Peyer's patch (tissue), 4 donors: Measurements from ENCODE around the gene FAM107B. TPM values are rescaled to one million over a fixed set of nuclear protein-coding genes. Genes with fewer than 3 reads are reported as not detected.
A peak's percentile ranks its signal among the peaks of the same experiment; 100 is the strongest.

Source experiments
- DNase-seq, 3 donors: peaks; one replicate each; pipeline ENCODE4 v3.0.0-alpha.2; 2017 to 2019
- H3K27ac ChIP-seq, 4 donors: fragments of 200-600 bp; sonication (generic); one replicate each; pipeline ENCODE4 v1.5.1; 2016 to 2019
- H3K27me3 ChIP-seq, 2 donors: fragments of 200-600 bp; sonication (generic); one replicate each; pipeline ENCODE4 v1.5.1; 2019
- H3K36me3 ChIP-seq, 3 donors: fragments of 200-600 bp; sonication (generic); one replicate each; pipeline ENCODE4 v1.5.1; 2016 to 2019
- H3K4me1 ChIP-seq, 4 donors: fragments of 200-600 bp; sonication (generic); one replicate each; pipeline ENCODE4 v1.5.1; 2016 to 2019
- H3K4me3 ChIP-seq, 4 donors: fragments of 200-600 bp; sonication (generic); 1 replicate in 3 of 4; 2 replicates in 1 of 4; pipeline ENCODE4 v1.5.1; 2016 to 2019; ENCODE audit warnings: mild to moderate bottlenecking in 1 of 4
- H3K9me3 ChIP-seq, 4 donors: fragments of 200-600 bp; sonication (generic); one replicate each; pipeline ENCODE4 v1.5.1; 2016 to 2019; ENCODE audit warnings: mild to moderate bottlenecking in 1 of 4
- CTCF ChIP-seq, 6 experiments: fragments of 450-650 bp in 4 of 6; fragments of 200-600 bp in 2 of 6; sonication (generic) in 1 of 6; IDR thresholded peaks; one replicate each; pipeline ENCODE4 v1.5.1; 2017 to 2019; ENCODE audit warnings: antibody characterized with exemption in 6 of 6, mild to moderate bottlenecking in 3 of 6, moderate library complexity in 1 of 6
- POLR2A ChIP-seq, 2 donors: fragments of 450-650 bp; IDR thresholded peaks; one replicate each; pipeline ENCODE4 v1.5.1; 2017; ENCODE audit warnings: antibody characterized with exemption in 2 of 2, mild to moderate bottlenecking in 2 of 2, moderate library complexity in 2 of 2
- total RNA-seq, 4 donors: library from RNA; depleted of rRNA; stranded (reverse); fragments of >200 nt; gene quantifications; one replicate each; pipeline ENCODE4 v1.1.0, GENCODE V29; 2016

FAM107B gene
- total RNA-seq, 4 donors from 2014 or later: 36.6 to 89.1 (median 39.6) TPM

GRCh38 chr10:14502431-14502830 lies 272.3 kb downstream of the FAM107B start:
- Histone ChIP-seq H3K27me3 (no peaks in the 10 kb centered on the region), H3K36me3 (no peaks in the 10 kb centered on the region), H3K9me3 (no peaks in the 10 kb centered on the region), H3K4me1 (no peaks in the 10 kb centered on the region), H3K4me3 (no peak overlapping the region), H3K27ac (no peak overlapping the region)
- TF ChIP-seq POLR2A (IDR thresholded peaks at IDR 0.05): no peak
- no peak for TF ChIP-seq CTCF (IDR thresholded peaks at IDR 0.05)
- DNase-seq: no peak

DNA sequence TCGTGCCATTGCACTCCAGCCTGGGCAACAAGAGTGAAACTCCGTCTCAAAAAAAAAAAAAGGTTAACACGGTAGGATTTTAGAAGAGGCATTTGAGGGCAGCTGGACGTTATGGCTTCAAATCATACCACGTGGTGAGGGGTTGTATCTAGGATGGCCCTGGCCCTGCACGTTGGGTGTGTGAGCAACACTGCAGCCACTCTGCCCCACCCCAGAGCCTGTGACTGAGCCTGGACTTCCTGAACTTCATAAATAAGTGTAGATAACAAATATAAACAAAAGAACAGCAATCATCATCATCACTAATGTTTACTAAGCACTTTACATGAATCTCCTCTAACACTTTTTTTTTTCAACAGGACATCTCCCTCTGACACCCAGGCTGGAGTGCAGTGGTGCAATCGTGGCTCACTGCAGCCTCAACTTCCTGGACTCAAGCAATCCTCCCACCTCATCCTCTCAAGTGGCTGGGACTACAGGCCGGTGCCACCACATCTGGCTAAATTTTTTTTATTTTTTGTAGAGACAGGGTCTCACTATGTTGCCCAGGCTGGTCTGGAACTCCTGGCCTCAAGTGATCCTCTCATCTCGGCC lies 274.4 kb downstream of the FAM107B start:
- H3K9me3 ChIP-seq: no peaks in the 10 kb centered on the region
- H3K27ac ChIP-seq: no peak overlapping the region
- DNase-seq: peak in 2 of 3 donors; percentile 59 to 67
- no peak overlapping the region for H3K4me3 ChIP-seq
- TF ChIP-seq CTCF (IDR thresholded peaks at IDR 0.05): no peak
- no peak for TF ChIP-seq POLR2A (IDR thresholded peaks at IDR 0.05)
- no peaks in the 10 kb centered on the region for H3K27me3 ChIP-seq
- no peaks in the 10 kb centered on the region for H3K36me3 ChIP-seq
- no peaks in the 10 kb centered on the region for H3K4me1 ChIP-seq

GRCh38 chr10:14499601-14499904 lies 275.1 kb downstream of the FAM107B start:
- TF ChIP-seq POLR2A (IDR thresholded peaks at IDR 0.05) (no peak), CTCF (IDR thresholded peaks at IDR 0.05) (no peak)
- Histone ChIP-seq H3K9me3 (no peaks in the 10 kb centered on the region), H3K4me3 (no peak overlapping the region), H3K27ac (no peak overlapping the region), H3K36me3 (no peaks in the 10 kb centered on the region), H3K27me3 (no peaks in the 10 kb centered on the region), H3K4me1 (no peaks in the 10 kb centered on the region)
- no peak for DNase-seq

DNA sequence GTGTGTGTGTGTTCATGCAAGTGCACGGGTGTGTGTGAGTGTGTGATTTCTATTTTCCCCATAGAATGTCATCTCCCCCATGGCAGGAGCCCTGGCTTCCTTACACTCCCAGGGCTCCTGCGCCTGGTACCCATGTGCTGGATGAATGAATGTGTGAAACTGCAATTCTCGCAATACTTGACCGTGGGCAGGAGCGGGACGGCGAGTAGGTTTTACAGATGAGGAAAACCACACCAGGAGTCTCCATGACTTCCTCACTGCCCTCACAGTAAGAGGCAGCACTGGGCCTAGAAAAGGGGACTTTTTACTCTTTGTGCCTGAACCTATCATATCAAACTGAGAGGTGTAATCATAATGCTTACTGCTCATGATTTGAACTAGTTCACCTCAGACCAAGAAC lies 276.4 kb downstream of the FAM107B start:
- no peak for DNase-seq
- Histone ChIP-seq H3K27me3 (no peaks in the 10 kb centered on the region), H3K27ac (no peak overlapping the region), H3K9me3 (no peaks in the 10 kb centered on the region), H3K4me3 (no peak overlapping the region), H3K36me3 (no peaks in the 10 kb centered on the region), H3K4me1 (no peaks in the 10 kb centered on the region)
- TF ChIP-seq CTCF (IDR thresholded peaks at IDR 0.05) (no peak), POLR2A (IDR thresholded peaks at IDR 0.05) (no peak)

- TF ChIP-seq POLR2A (IDR thresholded peaks at IDR 0.05) (no peak), CTCF (IDR thresholded peaks at IDR 0.05) (no peak)
- Histone ChIP-seq H3K36me3 (no peaks in the 10 kb centered on the region), H3K27ac (no peak overlapping the region), H3K9me3 (no peaks in the 10 kb centered on the region), H3K4me3 (no peak overlapping the region), H3K4me1 (peaks cover 0 to 7% (median 0%) of the 10 kb centered on the region in 4 donors), H3K27me3 (no peaks in the 10 kb centered on the region)
- no peak for DNase-seq
Observed at GRCh38 chr10:14491811-14492210, 282.9 kb downstream of the FAM107B start.
